ENCODE data around the gene CAMK1D.

DNA sequence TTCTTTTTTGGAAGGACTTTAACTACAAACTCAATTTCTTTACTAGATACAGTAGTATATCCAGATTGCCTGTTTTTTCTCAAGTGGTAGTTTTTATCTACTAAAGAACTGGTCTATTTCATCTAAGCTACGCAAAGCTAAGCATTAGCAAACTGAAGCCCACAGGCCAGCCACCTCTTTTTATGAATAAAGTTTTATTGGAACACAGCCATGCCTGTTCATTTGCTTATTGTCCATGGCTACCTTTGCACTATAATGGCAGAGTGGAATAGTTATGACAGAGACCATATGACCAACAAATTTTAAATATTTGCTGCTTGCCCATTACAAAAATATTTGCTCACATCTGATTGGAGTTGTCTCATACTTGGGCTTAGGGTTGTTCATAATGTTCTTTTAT lies 168.7 kb downstream of the CAMK1D start:
- TF ChIP-seq, protein P1, sequence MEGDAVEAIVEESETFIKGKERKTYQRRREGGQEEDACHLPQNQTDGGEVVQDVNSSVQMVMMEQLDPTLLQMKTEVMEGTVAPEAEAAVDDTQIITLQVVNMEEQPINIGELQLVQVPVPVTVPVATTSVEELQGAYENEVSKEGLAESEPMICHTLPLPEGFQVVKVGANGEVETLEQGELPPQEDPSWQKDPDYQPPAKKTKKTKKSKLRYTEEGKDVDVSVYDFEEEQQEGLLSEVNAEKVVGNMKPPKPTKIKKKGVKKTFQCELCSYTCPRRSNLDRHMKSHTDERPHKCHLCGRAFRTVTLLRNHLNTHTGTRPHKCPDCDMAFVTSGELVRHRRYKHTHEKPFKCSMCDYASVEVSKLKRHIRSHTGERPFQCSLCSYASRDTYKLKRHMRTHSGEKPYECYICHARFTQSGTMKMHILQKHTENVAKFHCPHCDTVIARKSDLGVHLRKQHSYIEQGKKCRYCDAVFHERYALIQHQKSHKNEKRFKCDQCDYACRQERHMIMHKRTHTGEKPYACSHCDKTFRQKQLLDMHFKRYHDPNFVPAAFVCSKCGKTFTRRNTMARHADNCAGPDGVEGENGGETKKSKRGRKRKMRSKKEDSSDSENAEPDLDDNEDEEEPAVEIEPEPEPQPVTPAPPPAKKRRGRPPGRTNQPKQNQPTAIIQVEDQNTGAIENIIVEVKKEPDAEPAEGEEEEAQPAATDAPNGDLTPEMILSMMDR (IDR thresholded peaks at IDR 0.05; ENCODE audit: low read length), result no peak
- TF ChIP-seq EZH2 (IDR thresholded peaks at IDR 0.05; ENCODE audit: borderline replicate concordance, low read length), result no peak
